Bronchus fibroblast of lung (primary cell): ENCODE measurements around the gene KRTAP4-5. TPM values are rescaled to one million over a fixed set of nuclear protein-coding genes. Genes with fewer than 3 reads are reported as not detected.

Experiments used
- total RNA-seq: library from RNA; depleted of rRNA; stranded (reverse); fragments of >200 nt; gene quantifications from 2 replicates; pipeline ENCODE4 v1.2.3, GENCODE V29; 2015

KRTAP4-5 gene
- total RNA-seq: not detected in 2 replicates

DNA sequence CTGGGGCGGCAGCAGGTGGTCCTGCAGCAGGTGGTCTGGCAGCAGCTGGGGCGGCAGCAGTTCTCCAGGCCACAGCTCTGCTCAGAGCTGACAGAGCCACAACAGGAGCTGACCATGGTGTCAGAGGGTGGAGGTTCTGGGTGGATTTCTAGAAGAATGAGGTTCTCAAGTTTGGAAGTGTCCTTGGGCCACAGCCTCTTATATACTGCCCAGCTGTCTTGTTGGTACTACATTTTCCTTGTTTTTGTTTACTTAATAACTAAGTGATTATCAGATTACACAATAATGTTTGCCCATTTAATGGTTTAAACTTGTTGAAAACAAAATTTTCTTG lies at the start of gene KRTAP4-5:
Gene KRTAP4-5, minus strand, starts transcription at position 174 of the 334 bp plus-strand sequence. Its CDS starts 58 bp downstream, at position 116.

DNA sequence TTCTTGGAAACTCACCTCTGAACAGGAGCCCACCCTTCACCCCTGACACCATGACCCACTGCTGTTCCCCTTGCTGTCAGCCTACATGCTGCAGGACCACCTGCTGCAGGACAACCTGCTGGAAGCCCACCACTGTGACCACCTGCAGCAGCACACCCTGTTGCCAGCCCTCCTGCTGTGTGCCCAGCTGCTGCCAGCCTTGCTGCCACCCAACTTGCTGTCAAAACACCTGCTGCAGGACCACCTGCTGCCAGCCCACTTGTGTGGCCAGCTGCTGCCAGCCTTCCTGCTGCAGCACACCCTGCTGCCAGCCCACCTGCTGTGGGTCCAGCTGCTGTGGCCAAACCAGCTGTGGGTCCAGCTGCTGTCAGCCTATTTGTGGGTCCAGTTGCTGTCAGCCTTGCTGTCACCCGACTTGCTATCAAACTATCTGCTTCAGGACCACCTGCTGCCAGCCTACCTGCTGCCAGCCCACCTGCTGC lies 40.3 kb upstream of the KRTAP4-5 start, which contains the start of gene KRTAP9-1:
Gene KRTAP9-1, plus strand, starts transcription at position 51 of the 482 bp plus-strand sequence. Its CDS starts 0 bp downstream, at position 51.

DNA sequence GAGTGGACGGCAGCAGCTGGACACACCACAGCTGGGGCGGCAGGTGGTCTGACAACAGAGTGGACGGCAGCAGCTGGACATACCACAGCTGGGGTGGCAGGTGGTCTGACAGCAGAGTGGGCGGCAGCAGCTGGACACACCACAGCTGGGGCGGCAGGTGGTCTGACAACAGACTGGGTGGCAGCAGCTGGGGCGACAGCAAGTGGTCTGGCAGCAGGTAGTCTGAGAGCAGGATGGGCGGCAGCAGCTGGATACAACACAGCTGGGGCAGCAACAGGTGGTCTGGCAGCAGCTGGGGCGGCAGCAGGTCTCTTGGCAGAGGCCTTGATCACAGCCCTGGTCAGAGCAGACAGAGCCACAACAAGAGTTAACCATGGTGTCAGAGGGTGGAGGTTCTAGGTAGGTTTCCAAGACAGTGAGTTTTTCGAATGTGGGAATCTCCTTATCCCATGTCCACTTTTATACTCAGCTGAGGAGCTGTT lies 34.9 kb upstream of the KRTAP4-5 start, which contains the start of gene KRTAP4-1:
Gene KRTAP4-1, minus strand, starts transcription at position 432 of the 482 bp plus-strand sequence. Its CDS starts 57 bp downstream, at position 375.

DNA sequence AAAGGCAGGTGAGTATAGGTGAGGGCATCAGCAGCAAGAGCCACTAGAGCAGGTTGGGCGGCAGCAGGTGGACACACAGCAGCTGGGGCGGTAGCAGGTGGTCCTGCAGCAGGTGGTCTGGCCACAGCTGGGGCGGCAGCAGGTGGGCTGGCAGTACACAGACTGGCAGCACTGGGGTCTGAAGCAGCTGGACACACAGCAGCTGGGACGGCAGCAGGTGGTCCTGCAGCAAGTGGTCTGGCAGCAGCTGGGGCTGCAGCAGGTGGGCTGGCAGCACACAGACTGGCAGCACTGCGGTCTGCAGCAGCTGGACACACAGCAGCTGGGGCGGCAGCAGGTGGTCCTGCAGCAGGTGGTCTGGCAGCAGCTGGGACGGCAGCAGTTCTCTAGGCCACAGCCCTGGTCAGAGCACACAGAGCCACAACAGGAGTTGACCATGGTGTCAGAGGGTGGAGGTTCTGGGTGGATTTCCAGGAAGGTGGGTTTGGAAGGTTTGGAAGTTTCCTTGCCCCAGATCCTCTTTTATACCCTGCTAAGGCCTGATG lies 28.2 kb upstream of the KRTAP4-5 start, which contains the start of gene KRTAP4-2:
Gene KRTAP4-2, minus strand, starts transcription at position 495 of the 545 bp plus-strand sequence. Its CDS starts 57 bp downstream, at position 438.

DNA sequence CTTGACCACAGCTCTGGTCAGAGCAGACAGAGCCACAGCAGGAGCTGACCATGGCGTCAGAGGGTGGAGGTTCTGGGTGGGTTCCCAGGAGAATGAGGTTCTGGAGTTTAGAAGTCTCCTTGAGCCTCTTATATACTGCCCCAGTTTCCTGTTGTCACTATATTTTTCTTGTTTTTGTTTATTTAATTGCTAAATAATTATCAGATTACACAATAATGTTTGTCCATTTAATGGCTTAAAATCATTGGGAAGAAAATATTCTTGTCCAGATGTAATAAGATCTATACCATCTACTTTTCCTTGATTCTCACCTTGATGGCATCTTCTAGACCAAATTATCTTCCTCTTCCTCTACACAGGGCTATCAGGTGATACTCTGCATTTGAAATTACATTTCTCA lies 18.5 kb upstream of the KRTAP4-5 start, which contains the start of gene KRTAP4-3:
Gene KRTAP4-3, minus strand, starts transcription at position 101 of the 400 bp plus-strand sequence. Its CDS starts 49 bp downstream, at position 52.

DNA sequence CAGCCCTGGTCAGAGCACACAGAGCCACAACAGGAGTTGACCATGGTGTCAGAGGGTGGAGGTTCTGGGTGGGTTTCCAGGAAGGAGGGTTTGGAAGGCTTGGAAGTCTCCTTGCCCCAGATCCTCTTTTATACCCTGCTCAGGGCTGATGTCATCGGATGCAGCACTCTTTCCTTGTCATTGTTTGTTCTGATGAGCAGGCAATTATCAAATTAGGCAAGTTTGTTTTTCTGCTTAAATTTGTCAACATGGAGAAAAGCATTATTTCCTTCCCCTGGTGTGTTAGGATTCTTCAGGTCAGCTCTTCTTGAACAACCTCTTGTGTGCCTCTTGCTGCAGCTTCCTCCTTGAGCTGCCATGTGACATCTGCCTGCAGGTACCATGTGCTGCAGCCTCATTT lies 11.0 kb upstream of the KRTAP4-5 start, which contains the start of gene KRTAP4-4:
Gene KRTAP4-4, minus strand, starts transcription at position 101 of the 400 bp plus-strand sequence. Its CDS starts 57 bp downstream, at position 44.

DNA sequence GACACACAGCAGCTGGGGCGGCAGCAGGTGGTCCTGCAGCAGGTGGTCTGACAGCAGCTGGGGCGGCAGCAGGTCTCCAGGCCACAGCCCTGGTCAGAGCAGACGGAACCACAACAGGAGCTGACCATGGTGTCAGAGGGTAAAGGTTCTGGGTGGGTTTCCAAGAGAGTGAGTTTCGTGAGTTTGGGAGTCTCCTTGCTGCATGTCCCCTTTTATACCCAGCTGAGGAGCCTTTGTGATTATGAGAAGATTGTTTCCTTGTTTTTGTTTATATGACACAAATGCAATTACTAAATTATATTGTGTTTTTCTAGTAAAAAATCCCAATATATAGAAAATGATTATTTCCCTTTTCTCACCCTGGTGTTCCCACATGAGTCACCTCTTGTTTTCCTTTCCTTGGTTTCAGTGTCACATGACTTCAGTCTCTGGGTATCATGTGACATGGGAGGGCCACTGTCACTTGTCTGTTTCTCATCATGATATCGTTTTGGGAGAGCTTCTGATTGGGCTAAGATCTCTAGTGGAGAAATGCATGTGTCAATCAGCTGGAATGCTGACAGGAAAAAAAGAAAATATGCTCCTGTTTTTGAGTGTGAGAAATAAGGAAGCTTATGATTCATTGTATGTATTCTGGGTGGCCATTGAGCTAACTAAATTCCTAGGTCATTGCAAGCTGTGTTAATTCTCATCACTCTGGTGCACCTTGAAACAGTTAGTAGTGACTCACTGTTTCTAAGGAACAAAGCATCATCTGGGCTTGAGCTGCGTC lies 9.1 kb downstream of the KRTAP4-5 start, which contains the start of gene KRTAP4-6:
Gene KRTAP4-6, minus strand, starts transcription at position 185 of the 772 bp plus-strand sequence. Its CDS starts 57 bp downstream, at position 128.

DNA sequence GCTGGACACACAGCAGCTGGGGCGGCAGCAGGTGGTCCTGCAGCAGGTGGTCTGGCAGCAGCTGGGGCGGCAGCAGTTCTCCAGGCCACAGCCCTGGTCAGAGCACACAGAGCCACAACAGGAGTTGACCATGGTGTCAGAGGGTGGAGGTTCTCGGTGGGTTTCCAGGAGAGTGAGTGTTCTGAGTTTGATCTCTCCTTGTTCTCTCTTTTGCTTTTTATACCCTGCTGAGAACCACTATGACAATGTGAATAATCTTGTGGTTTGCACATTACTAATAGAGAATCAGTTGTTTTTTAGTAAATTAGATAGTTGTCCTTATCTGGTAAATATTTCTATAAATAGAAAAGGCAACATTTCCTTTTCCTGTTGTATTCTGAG lies 25.6 kb downstream of the KRTAP4-5 start, which contains the start of gene KRTAP4-12:
Gene KRTAP4-12, minus strand, starts transcription at position 192 of the 381 bp plus-strand sequence. Its CDS starts 60 bp downstream, at position 132.

DNA sequence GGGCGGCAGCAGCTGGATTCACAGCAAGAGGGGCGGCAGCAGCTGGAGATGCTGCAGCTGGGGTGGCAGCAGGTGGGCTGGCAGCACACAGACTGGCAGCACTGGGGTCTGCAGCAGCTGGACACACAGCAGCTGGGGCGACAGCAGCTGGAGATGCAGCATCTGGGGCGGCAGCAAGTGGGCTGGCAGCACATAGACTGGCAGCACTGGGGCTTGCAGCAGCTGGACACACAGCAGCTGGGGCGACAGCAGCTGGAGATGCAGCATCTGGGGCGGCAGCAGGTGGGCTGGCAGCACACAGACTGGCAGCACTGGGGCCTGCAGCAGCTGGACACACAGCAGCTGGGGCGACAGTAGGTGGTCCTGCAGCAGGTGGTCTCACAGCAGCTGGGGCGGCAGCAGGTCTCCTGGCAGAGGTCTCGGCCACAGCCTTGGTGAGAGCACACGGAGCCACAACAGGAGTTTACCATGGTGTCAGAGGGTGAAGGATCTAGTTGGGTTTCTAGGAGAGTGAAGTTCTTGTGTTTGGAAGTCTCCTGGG lies 31.7 kb downstream of the KRTAP4-5 start, which contains the start of gene KRTAP4-11:
Gene KRTAP4-11, minus strand, starts transcription at position 528 of the 541 bp plus-strand sequence. Its CDS starts 58 bp downstream, at position 470.

DNA sequence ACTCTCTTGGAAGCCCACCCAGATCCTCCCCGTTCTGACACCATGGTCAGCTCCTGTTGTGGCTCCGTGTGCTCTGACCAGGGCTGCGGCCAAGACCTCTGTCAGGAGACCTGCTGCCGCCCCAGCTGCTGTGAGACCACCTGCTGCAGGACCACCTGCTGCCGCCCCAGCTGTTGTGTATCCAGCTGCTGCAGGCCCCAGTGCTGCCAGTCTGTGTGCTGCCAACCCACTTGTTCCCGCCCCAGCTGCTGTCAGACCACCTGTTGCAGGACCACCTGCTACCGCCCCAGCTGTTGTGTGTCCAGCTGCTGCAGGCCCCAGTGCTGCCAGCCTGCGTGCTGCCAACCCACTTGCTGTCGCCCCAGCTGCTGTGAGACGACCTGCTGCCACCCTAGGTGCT lies 44.3 kb downstream of the KRTAP4-5 start, which contains the start of gene KRTAP4-9:
Gene KRTAP4-9, plus strand, starts transcription at position 43 of the 400 bp plus-strand sequence. Its CDS starts 0 bp downstream, at position 43.

DNA sequence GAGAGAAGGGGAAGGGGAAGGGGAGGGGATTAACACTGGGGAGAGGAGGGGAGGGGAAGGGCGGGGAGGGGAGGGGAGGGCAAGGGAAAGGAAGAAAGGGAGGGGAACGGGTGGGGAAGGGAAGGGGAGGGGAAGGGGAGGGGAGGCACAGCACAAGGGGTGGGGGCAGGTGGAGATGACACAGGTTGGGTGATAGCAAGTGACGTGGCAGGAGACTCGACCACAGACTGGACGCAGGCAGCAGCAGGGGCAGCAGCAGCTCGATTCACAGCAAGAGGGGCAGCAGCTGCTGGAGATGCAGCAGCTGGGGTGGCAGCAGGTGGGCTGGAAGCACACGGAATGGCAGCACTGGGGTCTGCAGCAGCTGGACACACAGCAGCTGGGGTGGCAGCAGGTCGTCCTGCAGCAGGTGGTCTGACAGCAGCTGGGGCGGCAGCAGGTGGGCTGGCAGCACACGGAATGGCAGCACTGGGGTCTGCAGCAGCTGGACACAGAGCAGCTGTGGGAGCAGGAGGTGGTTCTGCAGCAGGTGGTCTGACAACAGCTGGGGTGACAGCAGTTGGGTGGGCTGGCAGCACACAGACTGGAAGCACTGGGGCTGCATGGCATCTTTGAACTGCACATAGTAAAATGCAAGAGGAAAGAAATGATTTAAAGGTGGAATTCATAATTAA lies 47.9 kb downstream of the KRTAP4-5 start, which contains the start of gene KRTAP4-16:
Gene KRTAP4-16, minus strand, starts transcription at position 624 of the 674 bp plus-strand sequence. Its CDS starts 0 bp downstream, at position 624.

Other genes starting within 250 kb of the KRTAP4-5 start
- under 0.01 TPM in 1 of 2 replicates, not detected in the other for gene KRT23, start 212.2 kb downstream of the KRTAP4-5 start, total RNA-seq
- gene KRT39, start 182.9 kb downstream of the KRTAP4-5 start, total RNA-seq: not detected in 2 replicates
- gene KRT40, start 165.5 kb downstream of the KRTAP4-5 start, total RNA-seq: not detected in 2 replicates
- gene KRTAP3-3, start 155.7 kb downstream of the KRTAP4-5 start, total RNA-seq: not detected in 2 replicates
- gene KRTAP3-2, start 149.9 kb downstream of the KRTAP4-5 start, total RNA-seq: not detected in 2 replicates
- not detected in 2 replicates for gene KRTAP3-1, start 140.7 kb downstream of the KRTAP4-5 start, total RNA-seq
- gene KRTAP1-5, start 122.6 kb downstream of the KRTAP4-5 start, total RNA-seq: 0.50 and 0.59 TPM in 2 replicates
- not detected in 2 replicates for gene KRTAP1-4, start 119.6 kb downstream of the KRTAP4-5 start, total RNA-seq
- not detected in 2 replicates for gene KRTAP1-3, start 115.0 kb downstream of the KRTAP4-5 start, total RNA-seq
- not detected in 2 replicates for gene KRTAP1-1, start 108.4 kb downstream of the KRTAP4-5 start, total RNA-seq
- not detected in 2 replicates for gene KRTAP2-1, start 102.5 kb downstream of the KRTAP4-5 start, total RNA-seq
- gene KRTAP2-2, start 94.6 kb downstream of the KRTAP4-5 start, total RNA-seq: not detected in 2 replicates
- gene KRTAP2-3, start 89.7 kb downstream of the KRTAP4-5 start, total RNA-seq: not detected in 2 replicates
- gene KRTAP2-4, start 83.9 kb downstream of the KRTAP4-5 start, total RNA-seq: not detected in 2 replicates
- gene KRTAP4-7, start 65.7 kb downstream of the KRTAP4-5 start, total RNA-seq: not detected in 2 replicates
- gene KRTAP4-8, start 51.7 kb downstream of the KRTAP4-5 start, total RNA-seq: not detected in 2 replicates
- gene KRTAP4-16, start 47.6 kb downstream of the KRTAP4-5 start, total RNA-seq: not detected in 2 replicates
- not detected in 2 replicates for gene KRTAP4-9, start 44.4 kb downstream of the KRTAP4-5 start, total RNA-seq
- not detected in 2 replicates for gene KRTAP4-11, start 31.5 kb downstream of the KRTAP4-5 start, total RNA-seq
- not detected in 2 replicates for gene KRTAP4-12, start 25.6 kb downstream of the KRTAP4-5 start, total RNA-seq
- gene KRTAP4-6, start 9.3 kb downstream of the KRTAP4-5 start, total RNA-seq: not detected in 2 replicates
- gene KRTAP4-4, start 10.9 kb upstream of the KRTAP4-5 start, total RNA-seq: not detected in 2 replicates
- not detected in 2 replicates for gene KRTAP4-3, start 18.4 kb upstream of the KRTAP4-5 start, total RNA-seq
- gene KRTAP4-2, start 28.4 kb upstream of the KRTAP4-5 start, total RNA-seq: not detected in 2 replicates
- not detected in 2 replicates for gene KRTAP4-1, start 35.1 kb upstream of the KRTAP4-5 start, total RNA-seq
- not detected in 2 replicates for gene KRTAP9-1, start 40.1 kb upstream of the KRTAP4-5 start, total RNA-seq
- not detected in 2 replicates for gene KRTAP9-2, start 76.8 kb upstream of the KRTAP4-5 start, total RNA-seq
- gene KRTAP9-3, start 82.6 kb upstream of the KRTAP4-5 start, total RNA-seq: not detected in 2 replicates
- not detected in 2 replicates for gene KRTAP9-8, start 88.2 kb upstream of the KRTAP4-5 start, total RNA-seq
- not detected in 2 replicates for gene KRTAP9-4, start 99.9 kb upstream of the KRTAP4-5 start, total RNA-seq
- not detected in 2 replicates for gene KRTAP9-9, start 105.6 kb upstream of the KRTAP4-5 start, total RNA-seq
- gene KRTAP9-6, start 115.6 kb upstream of the KRTAP4-5 start, total RNA-seq: not detected in 2 replicates
- not detected in 2 replicates for gene KRTAP9-7, start 125.9 kb upstream of the KRTAP4-5 start, total RNA-seq
- not detected in 2 replicates for gene KRTAP29-1, start 153.0 kb upstream of the KRTAP4-5 start, total RNA-seq
- not detected in 2 replicates for gene KRTAP16-1, start 159.5 kb upstream of the KRTAP4-5 start, total RNA-seq
- not detected in 2 replicates for gene KRTAP17-1, start 165.9 kb upstream of the KRTAP4-5 start, total RNA-seq
- not detected in 2 replicates for gene KRT33A, start 201.0 kb upstream of the KRTAP4-5 start, total RNA-seq
- not detected in 2 replicates for gene KRT33B, start 220.0 kb upstream of the KRTAP4-5 start, total RNA-seq
- 0.89 and 1.0 TPM in 2 replicates for gene KRT34, start 232.5 kb upstream of the KRTAP4-5 start, total RNA-seq
- not detected in 2 replicates for gene KRT31, start 247.8 kb upstream of the KRTAP4-5 start, total RNA-seq